Stimulated activated CD4-positive, alpha-beta T cell treated with anti-CD3 and anti-CD28 coated beads, Interleukin-4, amount 100 ng/mL, for 48 hours (primary cell): ENCODE results near the gene PMF1.

Source experiments
- DNase-seq, 2 donors: peaks; one replicate each; pipeline ENCODE4 v3.0.0-alpha.2; 2020; ENCODE audit warnings: low read depth in 2 of 2

The PMF1 gene

GRCh38 chr1:156236164-156236563, 23.4 kb downstream of the PMF1 start:
- DNase-seq, result no peak

- DNase-seq, result no peak
These were observed 25.4 kb downstream of the PMF1 start for GRCh38 chr1:156238248-156238647.

- no peak for DNase-seq
These were observed 28.6 kb downstream of the PMF1 start for GRCh38 chr1:156241311-156241811.

GRCh38 chr1:156241926-156242325, 29.1 kb downstream of the PMF1 start, which contains the start of gene BGLAP:
Gene BGLAP, plus strand, starts transcription at chr1:156242184. Its CDS starts 48 bp downstream, at chr1:156242232.
- no peak for DNase-seq

- no peak for DNase-seq
These were observed 29.9 kb downstream of the PMF1 start for GRCh38 chr1:156242738-156243137.

GRCh38 chr1:156244126-156244525, 31.3 kb downstream of the PMF1 start:
- DNase-seq, result no peak

- DNase-seq, result no peak
These were observed 31.9 kb downstream of the PMF1 start for GRCh38 chr1:156244712-156245111.

GRCh38 chr1:156245451-156246232, 32.8 kb downstream of the PMF1 start:
- no peak for DNase-seq

GRCh38 chr1:156246241-156246780, 33.5 kb downstream of the PMF1 start:
- no peak for DNase-seq

GRCh38 chr1:156246781-156247459, 34.1 kb downstream of the PMF1 start:
- DNase-seq, result no peak

GRCh38 chr1:156247460-156248322, 34.9 kb downstream of the PMF1 start, which contains the start of gene PAQR6:
Gene PAQR6, minus strand, starts transcription at chr1:156248056. Its CDS starts 1,325 bp downstream, at chr1:156246731.
- no peak for DNase-seq

- DNase-seq, result no peak
These were observed 35.5 kb downstream of the PMF1 start for GRCh38 chr1:156248323-156248683.

GRCh38 chr1:156249593-156249992, 36.8 kb downstream of the PMF1 start:
- no peak for DNase-seq

GRCh38 chr1:156251527-156251926, 38.7 kb downstream of the PMF1 start:
- no peak for DNase-seq

- DNase-seq, result no peak
These were observed 40.8 kb downstream of the PMF1 start for GRCh38 chr1:156253634-156254033.

- no peak for DNase-seq
These were observed 44.9 kb downstream of the PMF1 start for GRCh38 chr1:156257711-156258110.

- DNase-seq, result no peak
These were observed 46.1 kb downstream of the PMF1 start for GRCh38 chr1:156258859-156259258.

GRCh38 chr1:156259805-156260204, 47.0 kb downstream of the PMF1 start:
- DNase-seq, result no peak

GRCh38 chr1:156260896-156261295, 48.1 kb downstream of the PMF1 start:
- DNase-seq, result no peak

GRCh38 chr1:156262461-156263287, 49.9 kb downstream of the PMF1 start:
- DNase-seq, result no peak

- no peak for DNase-seq
These were observed 50.5 kb downstream of the PMF1 start for GRCh38 chr1:156263288-156263655.
